HepG2 (cell line): Measurements from ENCODE around the gene RNF126. TPM values are rescaled to one million over a fixed set of nuclear protein-coding genes. Genes with fewer than 3 reads are reported as not detected.

Source experiments
- ARHGAP35 ChIP-seq: sonication (generic); formaldehyde crosslinking; IDR thresholded peaks from 2 replicates; pipeline ENCODE4 v1.9.0; 2022; ENCODE audit warnings: mild to moderate bottlenecking, inconsistent platforms, moderate library complexity, missing genetic modification reagents, borderline replicate concordance
- ARNT ChIP-seq: fragments of 450-650 bp; IDR thresholded peaks from 2 replicates; pipeline ENCODE4 v1.6.1; 2017
- BCL6 ChIP-seq: IDR thresholded peaks from 2 replicates; pipeline ENCODE4 v1.6.1; 2016; ENCODE audit warnings: missing genetic modification reagents, missing compliant biosample characterization
- CEBPB ChIP-seq: IDR thresholded peaks from 2 replicates; pipeline ENCODE4 v1.6.1; 2011; ENCODE audit warnings: low read depth, low read length, improper control_type of control experiment, borderline replicate concordance
- DZIP1 ChIP-seq: sonication (generic); formaldehyde crosslinking; IDR thresholded peaks from 2 replicates; pipeline ENCODE4 v1.5.0; 2020; ENCODE audit warnings: mild to moderate bottlenecking, missing genetic modification reagents
- ERF ChIP-seq: IDR thresholded peaks from 2 replicates; pipeline ENCODE4 v1.6.1; 2018; ENCODE audit warnings: missing biosample characterization, missing genetic modification reagents
- GATA4 ChIP-seq: sonication (generic); IDR thresholded peaks from 2 replicates; pipeline ENCODE4 v1.6.1; 2016; ENCODE audit warnings: antibody characterized with exemption, low read depth, borderline replicate concordance
- HES4 ChIP-seq: sonication (generic); formaldehyde crosslinking; IDR thresholded peaks from 2 replicates; pipeline ENCODE4 v1.9.0; 2021; ENCODE audit warnings: mild to moderate bottlenecking, missing genetic modification reagents, borderline replicate concordance
- RORA ChIP-seq: sonication (generic); formaldehyde crosslinking; IDR thresholded peaks from 2 replicates; pipeline ENCODE4 v1.5.0; 2020; ENCODE audit warnings: mild to moderate bottlenecking, missing genetic modification reagents, moderate library complexity
- TSC22D2 ChIP-seq: sonication (generic); formaldehyde crosslinking; IDR thresholded peaks from 2 replicates; pipeline ENCODE4 v1.5.1; 2020; ENCODE audit warnings: missing genetic modification reagents, mild to moderate bottlenecking, borderline replicate concordance
- ZBTB1 ChIP-seq: sonication (generic); formaldehyde crosslinking; IDR thresholded peaks from 2 replicates; pipeline ENCODE4 v1.4.0; 2020; ENCODE audit warnings: missing genetic modification reagents, borderline replicate concordance
- ZNF205 ChIP-seq: IDR thresholded peaks from 2 replicates; pipeline ENCODE4 v1.6.1; 2018; ENCODE audit warnings: missing biosample characterization, missing genetic modification reagents
- ZNF350 ChIP-seq: sonication (generic); formaldehyde crosslinking; IDR thresholded peaks from 2 replicates; pipeline ENCODE4 v1.4.0; 2020; ENCODE audit warnings: mild to moderate bottlenecking, low read depth, missing genetic modification reagents, borderline replicate concordance
- ZNF354B ChIP-seq: sonication (generic); formaldehyde crosslinking; IDR thresholded peaks from 2 replicates; pipeline ENCODE4 v1.8.0; 2022; ENCODE audit warnings: mild to moderate bottlenecking, missing genetic modification reagents
- ZNF468 ChIP-seq: sonication (generic); formaldehyde crosslinking; IDR thresholded peaks from 2 replicates; pipeline ENCODE4 v1.8.0; 2022; ENCODE audit warnings: mild to moderate bottlenecking, moderate library complexity, missing genetic modification reagents
- polyA plus RNA-seq, 8 experiments: library from polyadenylated mRNA; depleted of rRNA in 3 of 8; stranded (reverse) in 7 of 8; unstranded in 1 of 8; fragments of >200 nt; fragmentation: Illumina TruSeq in 4 of 8; extraction: Trizol in 4 of 8; gene quantifications; 2 replicates each; pipeline versions ENCODE4 v1.2.1 to v1.2.3, GENCODE V29; 2011 to 2016; ENCODE audit warnings: low read depth in 4 of 8, missing spikeins in 1 of 8, mixed read lengths in 1 of 8; ENCODE audit not compliant: insufficient read depth in 1 of 8
- total RNA-seq, 5 experiments: library from RNA; depleted of rRNA; stranded (reverse); fragments of >200 nt; fragmentation: Illumina TruSeq; extraction: Trizol; gene quantifications; 2 replicates each; pipeline ENCODE4 v1.2.3, GENCODE V29; 2016; ENCODE audit warnings: low read depth in 1 of 5
- TF ChIP-seq, protein P1 (sequence below): fragments of 450-650 bp; IDR thresholded peaks from 2 replicates; pipeline ENCODE4 v1.6.1; 2017
- TF ChIP-seq, protein P2 (sequence below): sonication (generic); formaldehyde crosslinking; conservative IDR thresholded peaks from 2 replicates; pipeline ENCODE4 v1.8.0; 2022; ENCODE audit warnings: mild to moderate bottlenecking, moderate library complexity, missing genetic modification reagents
- TF ChIP-seq, protein P3 (sequence below): sonication (generic); formaldehyde crosslinking; IDR thresholded peaks from 2 replicates; pipeline ENCODE4 v1.8.1; 2023; ENCODE audit warnings: mild to moderate bottlenecking, missing genetic modification reagents

RNF126 gene
- total and polyA plus RNA-seq, 2 of the 13 experiments (the other 11 are each of a cell fraction or from before 2014, with no cell fraction given), result 23.2 to 34.0 TPM

DNA sequence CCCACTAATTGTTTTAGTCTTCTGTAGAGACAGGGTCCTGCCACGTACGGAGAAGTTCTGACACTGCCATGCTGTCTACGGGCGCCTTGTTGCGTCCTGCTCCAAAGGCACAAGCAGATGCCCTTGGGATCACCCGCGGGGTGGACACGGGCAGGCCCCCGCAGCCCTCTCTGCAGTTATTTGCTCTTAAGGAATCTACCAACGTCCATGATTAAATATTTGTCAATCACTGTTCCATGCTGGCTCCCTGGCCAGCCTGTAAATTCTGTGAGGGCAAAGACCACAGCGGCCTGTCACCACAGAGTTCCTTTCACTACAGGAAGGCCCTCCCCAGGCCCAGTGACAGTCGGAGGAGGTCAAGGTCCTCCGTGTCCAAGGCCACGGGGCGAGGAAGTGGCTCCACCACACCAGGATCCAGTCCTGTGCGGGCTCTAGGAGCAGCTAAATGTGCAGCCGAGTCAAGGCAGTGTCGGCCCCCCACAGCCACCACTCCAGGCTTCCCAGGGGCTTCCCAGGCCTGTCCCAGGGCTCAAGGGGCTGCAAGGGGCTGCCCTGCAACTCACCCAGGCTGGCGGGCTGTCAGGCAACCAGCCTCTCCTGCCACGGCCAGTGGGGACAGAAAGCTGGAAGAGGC is 2.1 kb downstream of the RNF126 start (continued):
- no peak for TF ChIP-seq ZNF468 (CRISPR knock-in tag)
- no peak for TF ChIP-seq RORA (CRISPR knock-in tag)
- no peak for TF ChIP-seq ZNF354B (CRISPR knock-in tag)
- no peak for TF ChIP-seq CEBPB
- TF ChIP-seq ZNF350 (CRISPR knock-in tag), result peak; percentile 87
- TF ChIP-seq, protein P1, sequence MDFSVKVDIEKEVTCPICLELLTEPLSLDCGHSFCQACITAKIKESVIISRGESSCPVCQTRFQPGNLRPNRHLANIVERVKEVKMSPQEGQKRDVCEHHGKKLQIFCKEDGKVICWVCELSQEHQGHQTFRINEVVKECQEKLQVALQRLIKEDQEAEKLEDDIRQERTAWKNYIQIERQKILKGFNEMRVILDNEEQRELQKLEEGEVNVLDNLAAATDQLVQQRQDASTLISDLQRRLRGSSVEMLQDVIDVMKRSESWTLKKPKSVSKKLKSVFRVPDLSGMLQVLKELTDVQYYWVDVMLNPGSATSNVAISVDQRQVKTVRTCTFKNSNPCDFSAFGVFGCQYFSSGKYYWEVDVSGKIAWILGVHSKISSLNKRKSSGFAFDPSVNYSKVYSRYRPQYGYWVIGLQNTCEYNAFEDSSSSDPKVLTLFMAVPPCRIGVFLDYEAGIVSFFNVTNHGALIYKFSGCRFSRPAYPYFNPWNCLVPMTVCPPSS, result no peak
- no peak for TF ChIP-seq HES4 (CRISPR knock-in tag)
- TF ChIP-seq, protein P2, sequence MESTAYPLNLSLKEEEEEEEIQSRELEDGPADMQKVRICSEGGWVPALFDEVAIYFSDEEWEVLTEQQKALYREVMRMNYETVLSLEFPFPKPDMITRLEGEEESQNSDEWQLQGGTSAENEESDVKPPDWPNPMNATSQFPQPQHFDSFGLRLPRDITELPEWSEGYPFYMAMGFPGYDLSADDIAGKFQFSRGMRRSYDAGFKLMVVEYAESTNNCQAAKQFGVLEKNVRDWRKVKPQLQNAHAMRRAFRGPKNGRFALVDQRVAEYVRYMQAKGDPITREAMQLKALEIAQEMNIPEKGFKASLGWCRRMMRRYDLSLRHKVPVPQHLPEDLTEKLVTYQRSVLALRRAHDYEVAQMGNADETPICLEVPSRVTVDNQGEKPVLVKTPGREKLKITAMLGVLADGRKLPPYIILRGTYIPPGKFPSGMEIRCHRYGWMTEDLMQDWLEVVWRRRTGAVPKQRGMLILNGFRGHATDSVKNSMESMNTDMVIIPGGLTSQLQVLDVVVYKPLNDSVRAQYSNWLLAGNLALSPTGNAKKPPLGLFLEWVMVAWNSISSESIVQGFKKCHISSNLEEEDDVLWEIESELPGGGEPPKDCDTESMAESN (CRISPR knock-in tag), result peak; percentile 73; the same call in 1 of the 2 replicates
- no peak for TF ChIP-seq ZBTB1 (CRISPR knock-in tag)
- TF ChIP-seq, protein P3, sequence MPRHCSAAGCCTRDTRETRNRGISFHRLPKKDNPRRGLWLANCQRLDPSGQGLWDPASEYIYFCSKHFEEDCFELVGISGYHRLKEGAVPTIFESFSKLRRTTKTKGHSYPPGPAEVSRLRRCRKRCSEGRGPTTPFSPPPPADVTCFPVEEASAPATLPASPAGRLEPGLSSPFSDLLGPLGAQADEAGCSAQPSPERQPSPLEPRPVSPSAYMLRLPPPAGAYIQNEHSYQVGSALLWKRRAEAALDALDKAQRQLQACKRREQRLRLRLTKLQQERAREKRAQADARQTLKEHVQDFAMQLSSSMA (CRISPR knock-in tag), result peak; percentile 71; the same call in 1 of the 2 replicates
- no peak for TF ChIP-seq ARNT
- peak; percentile 85 for TF ChIP-seq ZNF205
- 0 out of 2 replicates have a peak, but pooled peaks have one; percentile 73 for TF ChIP-seq DZIP1
- no peak for TF ChIP-seq TSC22D2
- TF ChIP-seq ERF, result peak; percentile 96
- 0 out of 2 replicates have a peak, but pooled peaks have one; percentile 22 for TF ChIP-seq ARHGAP35
- peak; percentile 89 for TF ChIP-seq BCL6
- 0 out of 2 replicates have a peak, but pooled peaks have one; percentile 21 for TF ChIP-seq GATA4
